Liver (tissue), 9 donors: ENCODE measurements around the gene MYRF. TPM values are rescaled to one million over a fixed set of nuclear protein-coding genes. Genes with fewer than 3 reads are reported as not detected.

Experiments
- DNase-seq: peaks from one replicate; pipeline ENCODE4 v3.0.0-alpha.2; 2017; ENCODE audit warnings: low spot score
- H3K27ac ChIP-seq, 2 donors: one replicate each; pipeline ENCODE4 v1.7.0; 2013; ENCODE audit warnings: inconsistent platforms in 2 of 2, low read length in 2 of 2, control low read depth in 1 of 2, low read depth in 1 of 2, mild to moderate bottlenecking in 1 of 2
- H3K27me3 ChIP-seq, 4 donors: one replicate each; pipeline versions ENCODE4 v1.6.1 to v1.7.0; 2013; ENCODE audit warnings: low read length in 3 of 4, inconsistent platforms in 1 of 4, mild to moderate bottlenecking in 1 of 4, moderate library complexity in 1 of 4; ENCODE audit not compliant: control insufficient read depth in 4 of 4, insufficient read depth in 4 of 4
- H3K36me3 ChIP-seq, 4 donors: one replicate each; pipeline versions ENCODE4 v1.6.1 to v1.7.0; 2013; ENCODE audit warnings: low read length in 3 of 4, mild to moderate bottlenecking in 3 of 4, low read depth in 1 of 4, moderate library complexity in 1 of 4; ENCODE audit not compliant: control insufficient read depth in 4 of 4, insufficient read depth in 3 of 4
- H3K4me1 ChIP-seq, 4 donors: one replicate each; pipeline versions ENCODE4 v1.6.1 to v1.7.0; 2013; ENCODE audit warnings: low read length in 3 of 4, mild to moderate bottlenecking in 3 of 4, moderate library complexity in 1 of 4; ENCODE audit not compliant: control insufficient read depth in 4 of 4, insufficient read depth in 4 of 4
- H3K4me3 ChIP-seq, 3 donors: one replicate each; pipeline versions ENCODE4 v1.6.1 to v1.7.0; 2013; ENCODE audit warnings: low read length in 3 of 3, control low read depth in 1 of 3, low read depth in 1 of 3, mild to moderate bottlenecking in 1 of 3
- H3K9ac ChIP-seq, 2 donors: one replicate each; pipeline ENCODE4 v1.7.0; 2013; ENCODE audit warnings: low read length in 2 of 2, mild to moderate bottlenecking in 2 of 2, moderate library complexity in 2 of 2, control low read depth in 1 of 2, low read depth in 1 of 2
- H3K9me3 ChIP-seq, 4 donors: one replicate each; pipeline versions ENCODE4 v1.6.1 to v1.7.0; 2013; ENCODE audit warnings: low read length in 3 of 4; ENCODE audit not compliant: control insufficient read depth in 4 of 4
- ATF3 ChIP-seq: IDR thresholded peaks from 2 replicates; pipeline ENCODE4 v1.6.1; 2016; ENCODE audit warnings: antibody characterized with exemption
- CTCF ChIP-seq: fragments of 150-350 bp; IDR thresholded peaks from 2 replicates; pipeline ENCODE4 v1.5.1; 2017; ENCODE audit warnings: improper control_type of control experiment, low read depth, low read length; ENCODE audit not compliant: missing input control
- EGR1 ChIP-seq, 2 donors: IDR thresholded peaks; 2 replicates each; pipeline ENCODE4 v1.6.1; 2016 to 2018; ENCODE audit warnings: antibody characterized with exemption in 2 of 2, low read depth in 2 of 2
- HNF4A ChIP-seq, 2 donors: conservative IDR thresholded peaks; 2 replicates each; pipeline ENCODE4 v1.6.1; 2016; ENCODE audit warnings: antibody characterized with exemption in 2 of 2, mild to moderate bottlenecking in 2 of 2
- HNF4G ChIP-seq: IDR thresholded peaks from 2 replicates; pipeline ENCODE4 v1.6.1; 2016; ENCODE audit warnings: antibody characterized with exemption
- JUND ChIP-seq, 2 donors: IDR thresholded peaks; 2 replicates each; pipeline ENCODE4 v1.6.1; 2016; ENCODE audit warnings: antibody characterized with exemption in 2 of 2
- MAX ChIP-seq: IDR thresholded peaks from 2 replicates; pipeline ENCODE4 v1.6.1; 2016; ENCODE audit warnings: antibody characterized with exemption
- NR2F2 ChIP-seq: IDR thresholded peaks from 2 replicates; pipeline ENCODE4 v1.6.1; 2016; ENCODE audit warnings: antibody characterized with exemption
- RAD21 ChIP-seq, 2 donors: IDR thresholded peaks; 2 replicates each; pipeline ENCODE4 v1.6.1; 2016; ENCODE audit warnings: antibody characterized with exemption in 2 of 2, mild to moderate bottlenecking in 2 of 2
- REST ChIP-seq: IDR thresholded peaks from 2 replicates; pipeline ENCODE4 v1.6.1; 2016; ENCODE audit warnings: antibody characterized with exemption, mild to moderate bottlenecking
- RXRA ChIP-seq, 2 donors: IDR thresholded peaks; 2 replicates each; pipeline ENCODE4 v1.6.1; 2017 to 2018; ENCODE audit warnings: antibody characterized with exemption in 2 of 2, mild to moderate bottlenecking in 1 of 2
- SP1 ChIP-seq: IDR thresholded peaks from 2 replicates; pipeline ENCODE4 v1.6.1; 2018; ENCODE audit warnings: antibody characterized with exemption, mild to moderate bottlenecking
- TAF1 ChIP-seq: conservative IDR thresholded peaks from 2 replicates; pipeline ENCODE4 v1.6.1; 2016; ENCODE audit warnings: antibody characterized with exemption, mild to moderate bottlenecking
- YY1 ChIP-seq: IDR thresholded peaks from 2 replicates; pipeline ENCODE4 v1.6.1; 2016; ENCODE audit warnings: antibody characterized with exemption, mild to moderate bottlenecking
- ZBTB33 ChIP-seq: IDR thresholded peaks from 2 replicates; pipeline ENCODE4 v1.6.1; 2016; ENCODE audit warnings: antibody characterized with exemption
- WGBS: extraction: QIAGEN DNeasy Blood & Tissue Kit; methylation state at CpG from one replicate; pipeline ENCODE4 v1.1.7; 2013; 5-methylcytosine and 5-hydroxymethylcytosine counted together
- polyA plus RNA-seq, 2 donors: library from polyadenylated mRNA; stranded (reverse) in 1 of 2; unstranded in 1 of 2; fragments of 200-250 nt in 1 of 2; fragments of >200 nt in 1 of 2; fragmentation: Nextera tagmentation in 1 of 2; extraction: Ambion mirVana in 1 of 2; gene quantifications; one replicate each; pipeline versions ENCODE4 v1.2.1 to v1.2.3, GENCODE V29; 2013 to 2015
- total RNA-seq, 2 donors: library from RNA; depleted of rRNA; stranded (reverse); fragments of >200 nt; gene quantifications; one replicate each; pipeline ENCODE4 v1.2.3, GENCODE V29; 2014
- donor health status: healthy.
- donor health status: healthy.
- donor health status: healthy.
- donor health status: healthy.
- donor health status: healthy.

MYRF gene
- total and polyA plus RNA-seq, 4 donors: 3.5 to 6.5 (median 4.4) TPM

GRCh38 chr11:61833471-61833870 lies 81.0 kb downstream of the MYRF start:
- Histone ChIP-seq H3K4me3 (no peak overlapping the region), H3K27ac (no peak overlapping the region), H3K27me3 (no peaks in the 10 kb centered on the region), H3K9me3 (no peaks in the 10 kb centered on the region), H3K4me1 (peaks cover 10 to 45% (median 41%) of the 10 kb centered on the region in 4 donors), H3K36me3 (peaks cover 0 to 3% (median under 1%) of the 10 kb centered on the region in 4 donors), H3K9ac (no peak overlapping the region)
- 85% methylated on average over 11 of the region's 11 CpGs for WGBS
- DNase-seq: no peak
- TF ChIP-seq NR2F2 (no peak), ATF3 (no peak)

- Histone ChIP-seq H3K9me3 (no peaks in the 10 kb centered on the region), H3K9ac (no peak overlapping the region), H3K4me1 (peaks cover 8 to 41% (median 38%) of the 10 kb centered on the region in 4 donors), H3K36me3 (peaks cover 0 to 5% (median under 1%) of the 10 kb centered on the region in 4 donors), H3K27me3 (no peaks in the 10 kb centered on the region), H3K4me3 (no peak overlapping the region), H3K27ac (no peak overlapping the region)
- TF ChIP-seq EGR1 (IDR thresholded peaks at IDR 0.05; ENCODE audit: low read depth in 2 of 2) (no peak), JUND (IDR thresholded peaks at IDR 0.05) (no peak), MAX (no peak), REST (no peak), RXRA (IDR thresholded peaks at IDR 0.05) (no peak), TAF1 (no peak), NR2F2 (no peak), ATF3 (no peak), YY1 (no peak), SP1 (no peak), HNF4G (no peak), CTCF (no peak), HNF4A (conservative IDR thresholded peaks at IDR 0.05) (no peak), ZBTB33 (no peak), RAD21 (IDR thresholded peaks at IDR 0.05) (no peak)
- WGBS: 95% methylated on average over 12 of the region's 12 CpGs
- no peak for DNase-seq
Measured at GRCh38 chr11:61833926-61834277, 81.5 kb downstream of the MYRF start.
